Measurements from ENCODE around the gene ARID5B.

- TF ChIP-seq CTCF (IDR thresholded peaks at IDR 0.05; ENCODE audit: poor library complexity) (no peak), EZH2phosphoT487 (IDR thresholded peaks at IDR 0.05; ENCODE audit: low read depth, severe bottlenecking, unreplicated experiment) (no peak)
Measured at GRCh38 chr10:62022830-62023229, 121.3 kb downstream of the ARID5B start.
